H1 (cell line): Measurements from ENCODE around the gene NOBOX. TPM values are rescaled to one million over a fixed set of nuclear protein-coding genes. Genes with fewer than 3 reads are reported as not detected.
"Not testable (repeated sequence)": the region's sequence is repeated elsewhere in the genome, so short reads cannot be mapped to it uniquely, and the experiment has no call there.

Source experiments
- CTCF ChIA-PET: fragments of 300-600 bp; sonication (Branson Sonifier 250); formaldehyde crosslinking; loops from one replicate; lab custom pipeline; 2021; ENCODE audit not compliant: partially characterized antibody; lab: Charles Lee
- POLR2A ChIA-PET: fragments of 300-600 bp; sonication (Branson Sonifier 250); formaldehyde crosslinking; loops from one replicate; lab custom pipeline; 2021; ENCODE audit warnings: inconsistent platforms; ENCODE audit not compliant: partially characterized antibody; lab: Charles Lee
- DNase-seq, 2 experiments: peaks; one replicate each; pipeline versions ENCODE4 v3.0.0 to v3.0.0-alpha.2; 2010 to 2022; ENCODE audit warnings: low spot score in 2 of 2, low read depth in 1 of 2, mixed read lengths in 1 of 2
- FAIRE-seq: peaks from 2 replicates; lab custom pipeline; 2011; peaks lifted over from hg19 to GRCh38; lab: Jason Lieb, UNC
- H2AFZ ChIP-seq: 2 replicates; pipeline ENCODE4 v1.8.1; 2012; ENCODE audit warnings: low read length, inconsistent platforms
- H2AK5ac ChIP-seq: 2 replicates; pipeline ENCODE4 v1.6.1; 2013; ENCODE audit warnings: low read depth, low read length
- H2BK120ac ChIP-seq: replicated peaks from 2 replicates; pipeline ENCODE3; 2013; ENCODE audit warnings: low read depth, low read length, inconsistent platforms
- H2BK12ac ChIP-seq: 2 replicates; pipeline ENCODE4 v1.6.1; 2013; ENCODE audit warnings: low read depth, low read length
- H2BK15ac ChIP-seq: 2 replicates; pipeline ENCODE4 v1.6.1; 2013; ENCODE audit warnings: low read length
- H2BK20ac ChIP-seq: 2 replicates; pipeline ENCODE4 v1.6.1; 2013; ENCODE audit warnings: low read length
- H2BK5ac ChIP-seq: 2 replicates; pipeline ENCODE4 v1.6.1; 2013; ENCODE audit warnings: low read depth, low read length
- H3K14ac ChIP-seq: 2 replicates; pipeline ENCODE4 v1.6.1; 2013; ENCODE audit warnings: inconsistent platforms; ENCODE audit not compliant: insufficient read length
- H3K18ac ChIP-seq: 2 replicates; pipeline ENCODE4 v1.6.1; 2013; ENCODE audit warnings: low read length; ENCODE audit errors: extremely low read depth
- H3K23ac ChIP-seq: 2 replicates; pipeline ENCODE4 v1.6.1; 2013; ENCODE audit warnings: inconsistent platforms; ENCODE audit not compliant: insufficient read length
- H3K23me2 ChIP-seq: 2 replicates; pipeline ENCODE4 v1.6.1; 2013; ENCODE audit warnings: low read depth, low read length
- H3K27ac ChIP-seq: 2 replicates; pipeline ENCODE4 v1.6.1; 2011; ENCODE audit warnings: low read depth, low read length, inconsistent platforms
- H3K27me3 ChIP-seq, 4 experiments: replicated peaks in 1 of 4; 1 replicate in 1 of 4; 2 replicates in 3 of 4; pipeline versions ENCODE4 v1.6.1 to v1.8.1; 2011 to 2013; ENCODE audit warnings: low read length in 3 of 4, mild to moderate bottlenecking in 3 of 4, inconsistent platforms in 2 of 4, mixed read lengths in 2 of 4, moderate library complexity in 1 of 4; ENCODE audit not compliant: control insufficient read depth in 3 of 4, insufficient read depth in 3 of 4; ENCODE audit errors: extremely low read depth in 1 of 4
- H3K36me3 ChIP-seq, 4 experiments: 2 replicates each; pipeline versions ENCODE4 v1.6.1 to v1.8.1; 2011 to 2013; ENCODE audit warnings: mild to moderate bottlenecking in 4 of 4, low read length in 3 of 4, moderate library complexity in 2 of 4, control low read depth in 1 of 4, inconsistent platforms in 1 of 4; ENCODE audit not compliant: insufficient read depth in 4 of 4, control insufficient read depth in 2 of 4
- H3K4ac ChIP-seq: replicated peaks from 2 replicates; pipeline ENCODE3; 2013; ENCODE audit warnings: low read length, low read depth, mixed read lengths, inconsistent platforms; ENCODE audit not compliant: insufficient read length
- H3K4me1 ChIP-seq, 4 experiments: replicated peaks in 1 of 4; 1 replicate in 1 of 4; 2 replicates in 3 of 4; pipeline versions ENCODE4 v1.6.1 to v1.8.1; 2011 to 2013; ENCODE audit warnings: low read length in 3 of 4, inconsistent platforms in 2 of 4, mixed read lengths in 1 of 4; ENCODE audit not compliant: insufficient read depth in 4 of 4, control insufficient read depth in 3 of 4
- H3K4me2 ChIP-seq, 2 experiments: 2 replicates each; pipeline versions ENCODE4 v1.6.1 to v1.8.1; 2011 to 2013; ENCODE audit warnings: low read depth in 2 of 2, low read length in 2 of 2, control low read depth in 1 of 2, inconsistent platforms in 1 of 2, mild to moderate bottlenecking in 1 of 2; ENCODE audit not compliant: insufficient read depth in 1 of 2
- H3K4me3 ChIP-seq, 4 experiments: fragments of 200-600, 300-600 bp in 1 of 4; sonication (generic), shearing (Covaris generic), sonication (Bioruptor Twin) in 1 of 4; 2 replicates each; pipeline versions ENCODE4 v1.5.1 to v1.8.1; 2011 to 2016; ENCODE audit warnings: low read length in 4 of 4, low read depth in 3 of 4, control low read depth in 2 of 4, inconsistent platforms in 2 of 4, mild to moderate bottlenecking in 2 of 4, mixed read lengths in 1 of 4, moderate library complexity in 1 of 4; ENCODE audit not compliant: insufficient read depth in 2 of 4; ENCODE audit errors: extremely low read depth in 1 of 4
- H3K56ac ChIP-seq: replicated peaks from 2 replicates; pipeline ENCODE3; 2013; ENCODE audit warnings: low read depth, mild to moderate bottlenecking, mixed read lengths, low read length, inconsistent platforms; ENCODE audit not compliant: insufficient read length
- H3K79me1 ChIP-seq: 2 replicates; pipeline ENCODE4 v1.6.1; 2013; ENCODE audit warnings: low read depth, low read length, control low read depth
- H3K79me2 ChIP-seq, 2 experiments: 2 replicates each; pipeline versions ENCODE4 v1.6.1 to v1.8.1; 2012 to 2013; ENCODE audit warnings: low read length in 2 of 2, mild to moderate bottlenecking in 2 of 2, inconsistent platforms in 1 of 2; ENCODE audit not compliant: insufficient read depth in 2 of 2, control insufficient read depth in 1 of 2
- H3K9ac ChIP-seq, 4 experiments: replicated peaks in 1 of 4; 1 replicate in 1 of 4; 2 replicates in 3 of 4; pipeline versions ENCODE4 v1.6.1 to v1.8.1; 2011 to 2013; ENCODE audit warnings: low read depth in 3 of 4, low read length in 3 of 4, control low read depth in 2 of 4, mild to moderate bottlenecking in 2 of 4, moderate library complexity in 2 of 4, inconsistent platforms in 1 of 4; ENCODE audit errors: extremely low read depth in 1 of 4
- H3K9me3 ChIP-seq, 2 experiments: 2 replicates each; pipeline versions ENCODE4 v1.6.1 to v1.8.1; 2012 to 2013; ENCODE audit warnings: mild to moderate bottlenecking in 2 of 2, moderate library complexity in 2 of 2, control low read depth in 1 of 2, inconsistent platforms in 1 of 2, low read depth in 1 of 2, low read length in 1 of 2, mixed read lengths in 1 of 2; ENCODE audit not compliant: insufficient read depth in 2 of 2
- H4K20me1 ChIP-seq, 2 experiments: replicated peaks in 1 of 2; 2 replicates each; pipeline versions ENCODE3 to v1.8.1; 2011 to 2013; ENCODE audit warnings: inconsistent platforms in 2 of 2, low read length in 2 of 2, mild to moderate bottlenecking in 1 of 2; ENCODE audit not compliant: insufficient read depth in 2 of 2, control insufficient read depth in 1 of 2
- H4K5ac ChIP-seq: 2 replicates; pipeline ENCODE4 v1.6.1; 2013; ENCODE audit warnings: low read length, low read depth, mixed read lengths, inconsistent platforms; ENCODE audit not compliant: insufficient read length
- H4K8ac ChIP-seq: 2 replicates; pipeline ENCODE4 v1.8.0; 2013; ENCODE audit warnings: mild to moderate bottlenecking, moderate library complexity, low read length, inconsistent platforms; ENCODE audit not compliant: insufficient read depth; ENCODE audit errors: extremely low read depth
- H4K91ac ChIP-seq: replicated peaks from 2 replicates; pipeline ENCODE3; 2013; ENCODE audit warnings: low read length, mixed read lengths, inconsistent platforms; ENCODE audit not compliant: insufficient read length
- WGBS, 2 experiments: shearing (Covaris generic) in 1 of 2; methylation state at CpG; one replicate each; pipeline versions ENCODE4 v1.1.6 to v1.1.7; 2013 to 2015; ENCODE audit warnings: low lambda C conversion rate in 2 of 2, mixed read lengths in 2 of 2, inconsistent platforms in 1 of 2, low coverage in 1 of 2, missing lambda C conversion rate in 1 of 2; ENCODE audit not compliant: insufficient replicate concordance in 2 of 2, insufficient coverage in 1 of 2, insufficient read length in 1 of 2; ENCODE audit errors: extremely low coverage in 1 of 2, missing lambda C conversion rate in 1 of 2; 5-methylcytosine and 5-hydroxymethylcytosine counted together
- polyA plus RNA-seq, 7 experiments: library from polyadenylated mRNA; depleted of rRNA in 3 of 7; stranded (reverse) in 5 of 7; unstranded in 2 of 7; fragments of >200 nt in 5 of 7; fragments of 200-250 nt in 2 of 7; gene quantifications; 1 replicate in 5 of 7; 2 replicates in 1 of 7; 4 replicates in 1 of 7; pipeline versions ENCODE4 v1.2.1 to v1.2.3, GENCODE V29; 2011 to 2013; ENCODE audit warnings: missing spikeins in 2 of 7, mixed read lengths in 2 of 7
- small RNA-seq: library from polyadenylated mRNA; stranded (forward); fragments of <200 nt; extraction: miRNeasy Mini kit (QIAGEN cat#:217004); gene quantifications from one replicate; pipeline ENCODE3, GENCODE V24; 2013; ENCODE audit not compliant: insufficient read depth
- total RNA-seq: library from RNA; stranded (reverse); fragmentation: NEBNext Ultra II Directional; extraction: Animal tissue kit (Norgen Biotek cat#: 25700); gene quantifications from 2 replicates; pipeline ENCODE4 v1.2.1, GENCODE V29; 2021

Gene NOBOX
- total and polyA plus RNA-seq, 2 of the 8 experiments (the other 6 are each of a cell fraction or from before 2014, with no cell fraction given): not detected

- H4K8ac ChIP-seq, H3K27me3 ChIP-seq, H3K14ac ChIP-seq, H3K4me3 ChIP-seq, H3K79me2 ChIP-seq, H3K36me3 ChIP-seq, H2BK5ac ChIP-seq, H3K79me1 ChIP-seq, H2BK15ac ChIP-seq, H3K4ac ChIP-seq, H3K9me3 ChIP-seq, H3K4me1 ChIP-seq, H3K56ac ChIP-seq, POLR2A ChIA-PET, H2BK20ac ChIP-seq, H4K91ac ChIP-seq, FAIRE-seq, H3K18ac ChIP-seq, H2AK5ac ChIP-seq, H3K9ac ChIP-seq, H3K4me2 ChIP-seq, H2BK12ac ChIP-seq, H2AFZ ChIP-seq, H2BK120ac ChIP-seq, H3K23ac ChIP-seq, H4K5ac ChIP-seq, H3K27ac ChIP-seq, DNase-seq, H4K20me1 ChIP-seq, CTCF ChIA-PET, H3K23me2 ChIP-seq: not testable (repeated sequence)
- no CpG with 5 or more reads among the region's 1 CpG for WGBS, 2 experiments
These were observed 54.9 kb downstream of the NOBOX start for GRCh38 chr7:144348625-144349024.

Small RNAs within 50 kb of the gene (small RNA-seq; reads per million reads assigned to genes)
- not detected for gene RNU6ATAC40P

Other genes with a start within 250 kb of the NOBOX start
- 9.8 and 10.3 TPM in 2 replicates for gene CTAGE4, start 220.2 kb downstream of the NOBOX start, total RNA-seq
- gene CTAGE4, start 220.2 kb downstream of the NOBOX start, polyA plus RNA-seq (2011; rRNA removed): 1.7 and 2.9 TPM in 2 replicates
- gene ARHGEF35, start 207.9 kb downstream of the NOBOX start, total RNA-seq: 11.8 and 14.2 TPM in 2 replicates
- gene ARHGEF35, start 207.9 kb downstream of the NOBOX start, polyA plus RNA-seq (2011; rRNA removed): 0.86 and 1.3 TPM in 2 replicates
- gene OR2A42, start 164.1 kb downstream of the NOBOX start, total RNA-seq: not detected in 2 replicates
- gene OR2A42, start 164.1 kb downstream of the NOBOX start, polyA plus RNA-seq (2011; rRNA removed): 0.09 TPM in 1 of 2 replicates, not detected in the other
- gene OR2A7, start 138.9 kb downstream of the NOBOX start, total RNA-seq: 1.6 and 1.9 TPM in 2 replicates
- 3.3 and 3.4 TPM in 2 replicates for gene OR2A7, start 138.9 kb downstream of the NOBOX start, polyA plus RNA-seq (2011; rRNA removed)
- not detected in 2 replicates for gene CTAGE8, start 134.4 kb downstream of the NOBOX start, total RNA-seq
- gene CTAGE8, start 134.4 kb downstream of the NOBOX start, polyA plus RNA-seq (2011; rRNA removed): not detected in 2 replicates
- not detected in 2 replicates for gene OR2A1, start 91.3 kb downstream of the NOBOX start, total RNA-seq
- 0.05 and 0.11 TPM in 2 replicates for gene OR2A1, start 91.3 kb downstream of the NOBOX start, polyA plus RNA-seq (2011; rRNA removed)
- 32.7 and 34.6 TPM in 2 replicates for gene ARHGEF5, start 48.3 kb downstream of the NOBOX start, total RNA-seq
- 12.8 and 22.2 TPM in 2 replicates for gene ARHGEF5, start 48.3 kb downstream of the NOBOX start, polyA plus RNA-seq (2011; rRNA removed)